HPDE6-E6E7 (cell line): Measurements from ENCODE around the gene ETHE1.

Source experiments
- DNase-seq: peaks from one replicate; pipeline ENCODE4 v3.0.0; 2011; ENCODE audit warnings: missing footprints; ENCODE audit errors: extremely low spot score

ETHE1 gene

GRCh38 chr19:43526884-43527859, at the start of gene ETHE1:
Gene ETHE1 (minus strand): TSS chr19:43527201. CDS start chr19:43527177, 24 bp downstream.
- DNase-seq: peak; percentile 45

- no peak for DNase-seq
These were observed 49.2 kb upstream of the ETHE1 start for GRCh38 chr19:43575955-43576878.

GRCh38 chr19:43575156-43575950, 48.4 kb upstream of the ETHE1 start, which contains the start of the genes PINLYP and XRCC1:
Gene PINLYP (plus strand): TSS chr19:43575801. CDS start chr19:43577192, 1,391 bp downstream.
Gene XRCC1 (minus strand): TSS chr19:43575527. CDS start chr19:43575458, 69 bp downstream.
- DNase-seq: peak; percentile 98

- DNase-seq: no peak
These were observed 47.6 kb upstream of the ETHE1 start for GRCh38 chr19:43574424-43575155.

GRCh38 chr19:43572171-43572588, 45.2 kb upstream of the ETHE1 start:
- no peak for DNase-seq

- no peak for DNase-seq
These were observed 43.3 kb upstream of the ETHE1 start for GRCh38 chr19:43570174-43570791.

- DNase-seq: no peak
These were observed 42.7 kb upstream of the ETHE1 start for GRCh38 chr19:43569657-43570056.

- no peak for DNase-seq
These were observed 37.8 kb upstream of the ETHE1 start for GRCh38 chr19:43564800-43565199.

- no peak for DNase-seq
These were observed 36.9 kb upstream of the ETHE1 start for GRCh38 chr19:43563816-43564457.

- DNase-seq: no peak
These were observed 35.8 kb upstream of the ETHE1 start for GRCh38 chr19:43562698-43563241.

GRCh38 chr19:43562226-43562697, 35.3 kb upstream of the ETHE1 start:
- no peak for DNase-seq

GRCh38 chr19:43561139-43561970, 34.4 kb upstream of the ETHE1 start:
- DNase-seq: no peak

- DNase-seq: no peak
These were observed 33.7 kb upstream of the ETHE1 start for GRCh38 chr19:43560687-43561086.

GRCh38 chr19:43555185-43555770, 28.3 kb upstream of the ETHE1 start:
- peak; percentile 50 for DNase-seq

- DNase-seq: no peak
These were observed 27.4 kb upstream of the ETHE1 start for GRCh38 chr19:43554317-43554895.

GRCh38 chr19:43553656-43554055, 26.7 kb upstream of the ETHE1 start:
- no peak for DNase-seq

- DNase-seq: no peak
These were observed 25.6 kb upstream of the ETHE1 start for GRCh38 chr19:43552616-43553015.

- no peak for DNase-seq
These were observed 25.1 kb upstream of the ETHE1 start for GRCh38 chr19:43552198-43552450.
